ENCODE data around the gene CSF2.

- TF ChIP-seq ZFX (IDR thresholded peaks at IDR 0.05; ENCODE audit: borderline replicate concordance): no peak
- no peak for TF ChIP-seq CTCF (IDR thresholded peaks at IDR 0.05)
Measured at GRCh38 chr5:132079081-132079480, 5.5 kb downstream of the CSF2 start.

Data from 22Rv1 (cell line).